Lung (tissue), 13 donors: Measurements from ENCODE around the gene SLC44A4. TPM values are rescaled to one million over a fixed set of nuclear protein-coding genes. Genes with fewer than 3 reads are reported as not detected.

Experiments used
- ATAC-seq: fragments of 200-7000 bp; cut with Tn5 transposase; one replicate; pipeline ENCODE4 v1.9.1; 2020; ENCODE audit warnings: moderate number of reproducible peaks; ENCODE audit not compliant: insufficient read depth, low FRiP score
- DNase-seq, 3 donors: peaks; one replicate each; pipeline ENCODE4 v3.0.0-alpha.2; 2013 to 2017
- H3K27ac ChIP-seq, 2 donors: one replicate each; pipeline ENCODE4 v1.5.1; 2013; ENCODE audit warnings: mild to moderate bottlenecking in 2 of 2, moderate library complexity in 2 of 2, control low read depth in 1 of 2, inconsistent platforms in 1 of 2, low read depth in 1 of 2, low read length in 1 of 2
- H3K27me3 ChIP-seq, 3 donors: one replicate each; pipeline ENCODE4 v1.5.1; 2013; ENCODE audit warnings: low read length in 2 of 3; ENCODE audit not compliant: control insufficient read depth in 3 of 3, insufficient read depth in 3 of 3
- H3K36me3 ChIP-seq, 4 donors: one replicate each; pipeline ENCODE4 v1.5.1; 2013; ENCODE audit warnings: low read length in 4 of 4, mild to moderate bottlenecking in 1 of 4, moderate library complexity in 1 of 4; ENCODE audit not compliant: control insufficient read depth in 4 of 4, insufficient read depth in 4 of 4
- H3K4me1 ChIP-seq, 5 donors: one replicate each; pipeline ENCODE4 v1.5.1; 2013; ENCODE audit warnings: low read length in 5 of 5, mild to moderate bottlenecking in 2 of 5, moderate library complexity in 1 of 5; ENCODE audit not compliant: control insufficient read depth in 5 of 5, insufficient read depth in 5 of 5
- H3K4me3 ChIP-seq: one replicate; pipeline ENCODE4 v1.5.1; 2013; ENCODE audit warnings: mild to moderate bottlenecking, control low read depth, moderate library complexity
- H3K9ac ChIP-seq, 2 donors: one replicate each; pipeline ENCODE4 v1.5.1; 2013; ENCODE audit warnings: low read length in 2 of 2, control low read depth in 1 of 2; ENCODE audit not compliant: insufficient read depth in 1 of 2
- H3K9me3 ChIP-seq, 4 donors: one replicate each; pipeline ENCODE4 v1.5.1; 2013; ENCODE audit warnings: low read length in 3 of 4, mild to moderate bottlenecking in 1 of 4, moderate library complexity in 1 of 4; ENCODE audit not compliant: control insufficient read depth in 4 of 4, insufficient read depth in 3 of 4
- WGBS, 2 donors: extraction: QIAGEN DNeasy Blood & Tissue Kit; methylation state at CpG; one replicate each; pipeline ENCODE4 v1.1.7; 2013; 5-methylcytosine and 5-hydroxymethylcytosine counted together
- polyA plus RNA-seq, 2 donors: library from polyadenylated mRNA; stranded (reverse); fragments of 200-250 nt; gene quantifications; one replicate each; pipeline ENCODE4 v1.2.1, GENCODE V29; 2013
- small RNA-seq: library from RNA; depleted of rRNA; stranded (forward); fragments of <200 nt; gene quantifications from one replicate; pipeline ENCODE3, GENCODE V24; 2014; ENCODE audit warnings: low replicate concordance
- total RNA-seq, 2 donors: library from RNA; depleted of rRNA in 1 of 2; stranded (reverse); fragments of >200 nt in 1 of 2; gene quantifications; one replicate each; pipeline ENCODE4 v1.2.1, GENCODE V29; 2014 to 2021
- TF ChIP-seq, protein P1 (sequence below): IDR thresholded peaks from 2 replicates; pipeline ENCODE4 v1.5.1; 2012; ENCODE audit warnings: mild to moderate bottlenecking; ENCODE audit errors: control extremely low read depth, extremely low read depth
- donor health status: control.
- donor health status: control.
- donor health status: Bipolar disorder and iron deficiency.
- donor health status: healthy.
- donor health status: DM: yes; HTN: yes; CAD: no.

The SLC44A4 gene
- total and polyA plus RNA-seq, 4 donors: 22.2 to 121 (median 49.7) TPM

- Histone ChIP-seq H3K9ac (peak within 1 kb of the TSS; percentile 63 to 84), H3K27me3 (no peaks in the 10 kb centered on the region), H3K4me3 (peak within 1 kb of the TSS; percentile 61), H3K4me1 (peaks cover 0 to 12% (median 6%) of the 10 kb centered on the region in 5 donors), H3K36me3 (no peaks in the 10 kb centered on the region), H3K27ac (peak within 1 kb of the TSS; percentile 93 to 96), H3K9me3 (no peaks in the 10 kb centered on the region)
- TF ChIP-seq, protein P1, sequence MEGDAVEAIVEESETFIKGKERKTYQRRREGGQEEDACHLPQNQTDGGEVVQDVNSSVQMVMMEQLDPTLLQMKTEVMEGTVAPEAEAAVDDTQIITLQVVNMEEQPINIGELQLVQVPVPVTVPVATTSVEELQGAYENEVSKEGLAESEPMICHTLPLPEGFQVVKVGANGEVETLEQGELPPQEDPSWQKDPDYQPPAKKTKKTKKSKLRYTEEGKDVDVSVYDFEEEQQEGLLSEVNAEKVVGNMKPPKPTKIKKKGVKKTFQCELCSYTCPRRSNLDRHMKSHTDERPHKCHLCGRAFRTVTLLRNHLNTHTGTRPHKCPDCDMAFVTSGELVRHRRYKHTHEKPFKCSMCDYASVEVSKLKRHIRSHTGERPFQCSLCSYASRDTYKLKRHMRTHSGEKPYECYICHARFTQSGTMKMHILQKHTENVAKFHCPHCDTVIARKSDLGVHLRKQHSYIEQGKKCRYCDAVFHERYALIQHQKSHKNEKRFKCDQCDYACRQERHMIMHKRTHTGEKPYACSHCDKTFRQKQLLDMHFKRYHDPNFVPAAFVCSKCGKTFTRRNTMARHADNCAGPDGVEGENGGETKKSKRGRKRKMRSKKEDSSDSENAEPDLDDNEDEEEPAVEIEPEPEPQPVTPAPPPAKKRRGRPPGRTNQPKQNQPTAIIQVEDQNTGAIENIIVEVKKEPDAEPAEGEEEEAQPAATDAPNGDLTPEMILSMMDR: no peak
- ATAC-seq (peak; percentile 84), DNase-seq (peak; percentile 99)
- 0 to 1% methylated on average over 55 to 56 of the region's 56 CpGs for WGBS, 2 donors
These were observed 63.6 kb downstream of the SLC44A4 start, which contains the start of the genes HSPA1A and HSPA1L for GRCh38 chr6:31815025-31815838. Gene HSPA1A, plus strand, starts transcription at chr6:31815543. Its CDS starts 214 bp downstream, at chr6:31815757. Gene HSPA1L, minus strand, starts transcription at chr6:31815283. Its CDS starts 3,311 bp downstream, at chr6:31811972.

DNA sequence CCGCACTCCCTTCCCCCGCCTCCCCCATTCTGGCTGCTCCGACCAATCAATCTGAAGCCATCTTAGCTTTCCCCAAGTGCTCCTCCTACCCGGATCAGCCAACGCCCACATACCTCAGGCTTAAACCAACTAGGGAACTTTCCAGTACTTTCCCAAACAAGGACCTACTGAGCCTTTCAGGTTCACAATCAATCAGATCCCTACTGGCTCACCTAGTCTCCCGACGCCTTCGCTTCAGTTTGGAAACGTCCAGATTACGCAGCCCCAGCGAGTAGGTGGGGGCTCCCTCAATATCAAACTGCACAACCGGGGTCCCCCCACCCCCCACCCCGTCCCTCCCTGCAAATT is 64.1 kb downstream of the SLC44A4 start:
- Histone ChIP-seq H3K36me3 (no peaks in the 10 kb centered on the region), H3K9me3 (no peaks in the 10 kb centered on the region), H3K27me3 (no peaks in the 10 kb centered on the region), H3K4me1 (peaks cover 0 to 12% (median 6%) of the 10 kb centered on the region in 5 donors), H3K27ac (peak overlapping the region; percentile 93 to 96), H3K4me3 (peak overlapping the region; percentile 43), H3K9ac (peak overlapping the region; percentile 25 to 84)
- ATAC-seq (peak; percentile 79), DNase-seq (peak; percentile 97 to 99 (median 99))
- 0 to 1% methylated on average over 13 of the region's 13 CpGs for WGBS, 2 donors
- TF ChIP-seq, protein P1: no peak

- no peak for DNase-seq
- peak overlapping the region in 1 of 2 donors; percentile 75 for H3K9ac ChIP-seq
- ATAC-seq: no peak
These were observed 65.3 kb downstream of the SLC44A4 start for GRCh38 chr6:31813465-31813849.

More at GRCh38 chr6:31813465-31813849, 65.3 kb downstream of the SLC44A4 start:
- Histone ChIP-seq H3K36me3 (no peaks in the 10 kb centered on the region), H3K27ac (peak overlapping the region; percentile 84 to 94), H3K9me3 (no peaks in the 10 kb centered on the region), H3K4me1 (peaks cover 0 to 11% (median 4%) of the 10 kb centered on the region in 5 donors), H3K27me3 (no peaks in the 10 kb centered on the region), H3K4me3 (no peak overlapping the region)
- TF ChIP-seq, protein P1: no peak
- WGBS, 2 donors: 97 to 99% methylated on average over 7 of the region's 7 CpGs

Small RNAs within 50 kb of the gene (small RNA-seq; reads per million reads assigned to genes)
- gene SNORD48 (146 reads per million, percentile 98 among the genes with 10 or more reads in this experiment), gene SNORD52 (not detected)

Other genes with a start within 250 kb of the SLC44A4 start
Only the 30 nearest of the 35 such genes appear.
- 10 to 100 TPM; 13.3 to 16.6 TPM for gene GPANK1, start 214.0 kb downstream of the SLC44A4 start, total RNA-seq
- 10 to 100 TPM; 12.7 to 15.7 TPM for gene GPANK1, start 214.0 kb downstream of the SLC44A4 start, polyA plus RNA-seq
- gene CSNK2B, start 212.9 kb downstream of the SLC44A4 start, total RNA-seq: 100 to 1,000 TPM; 114 to 123 TPM
- 100 to 1,000 TPM; 150 to 154 TPM for gene CSNK2B, start 212.9 kb downstream of the SLC44A4 start, polyA plus RNA-seq
- gene LY6G5B, start 209.0 kb downstream of the SLC44A4 start, total RNA-seq: 10 to 100 TPM in 1 of 2 donors, 1 to 10 TPM in 1; 5.7 to 13.7 TPM
- 1 to 10 TPM; 7.6 to 8.8 TPM for gene LY6G5B, start 209.0 kb downstream of the SLC44A4 start, polyA plus RNA-seq
- 1 to 10 TPM; 3.0 to 5.0 TPM for gene LY6G5C, start 197.9 kb downstream of the SLC44A4 start, total RNA-seq
- 1 to 10 TPM; 2.8 to 3.9 TPM for gene LY6G5C, start 197.9 kb downstream of the SLC44A4 start, polyA plus RNA-seq
- gene ABHD16A, start 175.7 kb downstream of the SLC44A4 start, total RNA-seq: 10 to 100 TPM; 49.5 to 57.7 TPM
- gene ABHD16A, start 175.7 kb downstream of the SLC44A4 start, polyA plus RNA-seq: 10 to 100 TPM; 30.6 to 68.6 TPM
- under 1 TPM in 1 of 2 donors, not detected in 1; 0.21 TPM for gene LY6G6F, start 172.1 kb downstream of the SLC44A4 start, total RNA-seq
- 1 to 10 TPM in 1 of 2 donors, not detected in 1; 2.2 TPM for gene LY6G6F, start 172.1 kb downstream of the SLC44A4 start, polyA plus RNA-seq
- not detected for gene LY6G6D, start 163.6 kb downstream of the SLC44A4 start, total RNA-seq
- gene LY6G6D, start 163.6 kb downstream of the SLC44A4 start, polyA plus RNA-seq: not detected
- not detected for gene LY6G6C, start 157.3 kb downstream of the SLC44A4 start, total RNA-seq
- under 1 TPM; 0.14 to 0.16 TPM for gene LY6G6C, start 157.3 kb downstream of the SLC44A4 start, polyA plus RNA-seq
- 1 to 10 TPM in 1 of 2 donors, under 1 TPM in 1; 0.64 to 1.1 TPM for gene MPIG6B, start 155.6 kb downstream of the SLC44A4 start, total RNA-seq
- 1 to 10 TPM in 1 of 2 donors, under 1 TPM in 1; 0.45 to 2.3 TPM for gene MPIG6B, start 155.6 kb downstream of the SLC44A4 start, polyA plus RNA-seq
- 10 to 100 TPM; 60.3 to 80.0 TPM for gene DDAH2, start 149.7 kb downstream of the SLC44A4 start, total RNA-seq
- 100 to 1,000 TPM; 103 to 130 TPM for gene DDAH2, start 149.7 kb downstream of the SLC44A4 start, polyA plus RNA-seq
- 100 to 1,000 TPM; 231 to 368 TPM for gene CLIC1, start 142.5 kb downstream of the SLC44A4 start, total RNA-seq
- gene CLIC1, start 142.5 kb downstream of the SLC44A4 start, polyA plus RNA-seq: 100 to 1,000 TPM; 387 to 763 TPM
- gene MSH5, start 139.0 kb downstream of the SLC44A4 start, total RNA-seq: 10 to 100 TPM; 11.6 to 17.8 TPM
- gene MSH5, start 139.0 kb downstream of the SLC44A4 start, polyA plus RNA-seq: 10 to 100 TPM in 1 of 2 donors, 1 to 10 TPM in 1; 4.5 to 15.1 TPM
- 1 to 10 TPM; 1.7 to 4.4 TPM for gene SAPCD1, start 116.3 kb downstream of the SLC44A4 start, total RNA-seq
- 1 to 10 TPM; 1.3 to 6.3 TPM for gene SAPCD1, start 116.3 kb downstream of the SLC44A4 start, polyA plus RNA-seq
- gene VWA7, start 101.7 kb downstream of the SLC44A4 start, total RNA-seq: 10 to 100 TPM in 1 of 2 donors, 1 to 10 TPM in 1; 4.6 to 14.2 TPM
- gene VWA7, start 101.7 kb downstream of the SLC44A4 start, polyA plus RNA-seq: 1 to 10 TPM; 2.2 to 6.7 TPM
- 10 to 100 TPM; 32.2 to 95.4 TPM for gene VARS1, start 83.2 kb downstream of the SLC44A4 start, total RNA-seq
- 10 to 100 TPM; 36.3 to 45.8 TPM for gene VARS1, start 83.2 kb downstream of the SLC44A4 start, polyA plus RNA-seq
- 10 to 100 TPM; 22.0 to 39.4 TPM for gene LSM2, start 72.0 kb downstream of the SLC44A4 start, total RNA-seq
- gene LSM2, start 72.0 kb downstream of the SLC44A4 start, polyA plus RNA-seq: 10 to 100 TPM; 52.0 to 66.7 TPM
- gene HSPA1L, start 63.7 kb downstream of the SLC44A4 start, total RNA-seq: 1 to 10 TPM; 1.9 to 2.3 TPM
- gene HSPA1L, start 63.7 kb downstream of the SLC44A4 start, polyA plus RNA-seq: 1 to 10 TPM; 1.0 to 1.2 TPM
- 1,000 to 10,000 TPM in 1 of 2 donors, 100 to 1,000 TPM in 1; 118 to 1,149 TPM for gene HSPA1A, start 63.5 kb downstream of the SLC44A4 start, total RNA-seq
- 100 to 1,000 TPM in 1 of 2 donors, 10 to 100 TPM in 1; 90.6 to 161 TPM for gene HSPA1A, start 63.5 kb downstream of the SLC44A4 start, polyA plus RNA-seq
- gene HSPA1B, start 51.3 kb downstream of the SLC44A4 start, total RNA-seq: 1,000 to 10,000 TPM in 1 of 2 donors, 10 to 100 TPM in 1; 99.7 to 1,377 TPM
- gene HSPA1B, start 51.3 kb downstream of the SLC44A4 start, polyA plus RNA-seq: 10 to 100 TPM; 33.2 to 99.0 TPM
- gene NEU1, start 16.2 kb downstream of the SLC44A4 start, total RNA-seq: 10 to 100 TPM; 53.2 to 71.3 TPM
- 10 to 100 TPM; 69.6 to 82.5 TPM for gene NEU1, start 16.2 kb downstream of the SLC44A4 start, polyA plus RNA-seq
- 10 to 100 TPM; 37.6 to 43.4 TPM for gene EHMT2, start 18.7 kb upstream of the SLC44A4 start, total RNA-seq
- gene EHMT2, start 18.7 kb upstream of the SLC44A4 start, polyA plus RNA-seq: 10 to 100 TPM; 21.2 to 31.9 TPM
- gene ZBTB12, start 23.1 kb upstream of the SLC44A4 start, total RNA-seq: 1 to 10 TPM; 6.4 to 7.3 TPM
- gene ZBTB12, start 23.1 kb upstream of the SLC44A4 start, polyA plus RNA-seq: 1 to 10 TPM; 2.8 to 3.9 TPM
- 100 to 1,000 TPM in 1 of 2 donors, 10 to 100 TPM in 1; 28.6 to 194 TPM for gene C2, start 48.7 kb upstream of the SLC44A4 start, total RNA-seq
- 100 to 1,000 TPM in 1 of 2 donors, 10 to 100 TPM in 1; 69.1 to 230 TPM for gene C2, start 48.7 kb upstream of the SLC44A4 start, polyA plus RNA-seq
- gene CFB, start 67.1 kb upstream of the SLC44A4 start, total RNA-seq: 100 to 1,000 TPM; 212 to 255 TPM
- gene CFB, start 67.1 kb upstream of the SLC44A4 start, polyA plus RNA-seq: 100 to 1,000 TPM; 173 to 297 TPM
- 10 to 100 TPM; 57.5 to 69.0 TPM for gene NELFE, start 80.0 kb upstream of the SLC44A4 start, total RNA-seq
- gene NELFE, start 80.0 kb upstream of the SLC44A4 start, polyA plus RNA-seq: 10 to 100 TPM; 53.1 to 59.9 TPM
- gene SKIC2, start 80.2 kb upstream of the SLC44A4 start, total RNA-seq: 10 to 100 TPM; 28.1 to 70.6 TPM
- 10 to 100 TPM; 52.7 to 78.0 TPM for gene SKIC2, start 80.2 kb upstream of the SLC44A4 start, polyA plus RNA-seq
- gene DXO, start 93.1 kb upstream of the SLC44A4 start, total RNA-seq: 10 to 100 TPM; 11.9 to 18.7 TPM
- 10 to 100 TPM; 15.1 to 23.9 TPM for gene DXO, start 93.1 kb upstream of the SLC44A4 start, polyA plus RNA-seq
- 100 to 1,000 TPM in 1 of 2 donors, 10 to 100 TPM in 1; 82.6 to 183 TPM for gene C4A, start 103.1 kb upstream of the SLC44A4 start, total RNA-seq
- 100 to 1,000 TPM in 1 of 2 donors, 10 to 100 TPM in 1; 48.3 to 284 TPM for gene C4A, start 103.1 kb upstream of the SLC44A4 start, polyA plus RNA-seq
- gene C4B, start 135.8 kb upstream of the SLC44A4 start, total RNA-seq: 100 to 1,000 TPM; 168 to 170 TPM
- gene C4B, start 135.8 kb upstream of the SLC44A4 start, polyA plus RNA-seq: 100 to 1,000 TPM in 1 of 2 donors, 10 to 100 TPM in 1; 58.2 to 296 TPM
- 1 to 10 TPM in 1 of 2 donors, under 1 TPM in 1; 0.43 to 1.5 TPM for gene CYP21A2, start 159.4 kb upstream of the SLC44A4 start, total RNA-seq
- 1 to 10 TPM in 1 of 2 donors, under 1 TPM in 1; 0.48 to 1.9 TPM for gene CYP21A2, start 159.4 kb upstream of the SLC44A4 start, polyA plus RNA-seq